ENCODE data around the gene RAB31.

DNA sequence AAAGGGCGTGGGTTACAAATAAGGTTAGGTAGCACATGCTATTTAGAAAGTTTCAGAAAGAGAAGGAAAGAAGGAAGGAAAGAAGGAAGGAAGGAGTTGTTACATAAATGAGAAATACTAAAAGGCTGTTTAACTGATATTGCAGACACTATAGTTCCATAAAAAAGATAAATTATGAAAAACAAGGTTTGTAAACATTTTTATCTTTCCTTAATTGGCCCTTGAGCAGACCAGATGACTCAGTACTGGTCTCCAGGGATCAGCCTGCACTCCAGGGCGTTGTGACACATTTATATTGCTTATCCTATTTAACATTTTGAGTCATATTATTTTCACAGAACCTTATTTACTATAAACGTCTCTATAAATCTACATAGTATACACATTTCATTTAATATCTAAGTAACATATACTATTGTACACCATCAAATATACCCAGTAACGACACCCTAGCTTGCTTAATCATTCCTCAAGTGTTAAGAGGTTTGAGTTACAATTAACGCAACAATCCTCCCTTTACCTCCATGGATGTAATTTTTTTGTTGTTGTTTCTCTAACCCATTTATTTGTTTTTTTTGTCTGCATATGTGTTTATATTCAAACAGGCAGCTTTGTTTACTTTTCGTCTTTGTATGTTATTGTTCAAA lies 2.8 kb upstream of the RAB31 start:
- TF ChIP-seq ZBTB3 (CRISPR knock-in tag; IDR thresholded peaks at IDR 0.05; ENCODE audit: borderline replicate concordance, low read depth) = no peak
- TF ChIP-seq, protein P1, sequence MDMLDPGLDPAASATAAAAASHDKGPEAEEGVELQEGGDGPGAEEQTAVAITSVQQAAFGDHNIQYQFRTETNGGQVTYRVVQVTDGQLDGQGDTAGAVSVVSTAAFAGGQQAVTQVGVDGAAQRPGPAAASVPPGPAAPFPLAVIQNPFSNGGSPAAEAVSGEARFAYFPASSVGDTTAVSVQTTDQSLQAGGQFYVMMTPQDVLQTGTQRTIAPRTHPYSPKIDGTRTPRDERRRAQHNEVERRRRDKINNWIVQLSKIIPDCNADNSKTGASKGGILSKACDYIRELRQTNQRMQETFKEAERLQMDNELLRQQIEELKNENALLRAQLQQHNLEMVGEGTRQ (IDR thresholded peaks at IDR 0.05; ENCODE audit: low read depth, low read length) = no peak
- TF ChIP-seq, protein P1 (CRISPR knock-in tag; IDR thresholded peaks at IDR 0.05; ENCODE audit: borderline replicate concordance) = no peak
